Ishikawa (cell line): ENCODE data around the gene ARMH3.

Experiments used
- CEBPB ChIP-seq: IDR thresholded peaks from 2 replicates; pipeline ENCODE4 v1.6.1; 2012
- CREB1 ChIP-seq: IDR thresholded peaks from 2 replicates; pipeline ENCODE4 v1.6.1; 2012; ENCODE audit warnings: low read depth
- EGR1 ChIP-seq: IDR thresholded peaks from 2 replicates; pipeline ENCODE4 v1.6.1; 2012
- EP300 ChIP-seq: IDR thresholded peaks from 2 replicates; pipeline ENCODE4 v1.6.1; 2012; ENCODE audit warnings: borderline replicate concordance
- FOXM1 ChIP-seq: IDR thresholded peaks from 2 replicates; pipeline ENCODE4 v1.6.1; 2012; ENCODE audit warnings: low read depth, borderline replicate concordance
- NFIC ChIP-seq: IDR thresholded peaks from 2 replicates; pipeline ENCODE4 v1.6.1; 2012
- RAD21 ChIP-seq: IDR thresholded peaks from 2 replicates; pipeline ENCODE4 v1.6.1; 2012; ENCODE audit warnings: low read depth
- REST ChIP-seq: IDR thresholded peaks from 2 replicates; pipeline ENCODE4 v1.6.1; 2012; ENCODE audit warnings: low read depth, mild to moderate bottlenecking
- TAF1 ChIP-seq: IDR thresholded peaks from 2 replicates; pipeline ENCODE4 v1.6.1; 2012; ENCODE audit warnings: low read depth, mild to moderate bottlenecking
- TCF12 ChIP-seq: IDR thresholded peaks from 2 replicates; pipeline ENCODE4 v1.6.1; 2012; ENCODE audit warnings: low read depth
- TEAD4 ChIP-seq: IDR thresholded peaks from 2 replicates; pipeline ENCODE4 v1.6.1; 2012
- YY1 ChIP-seq: IDR thresholded peaks from 2 replicates; pipeline ENCODE4 v1.6.1; 2012; ENCODE audit warnings: low read depth
- ZBTB7A ChIP-seq: IDR thresholded peaks from 2 replicates; pipeline ENCODE4 v1.6.1; 2012; ENCODE audit warnings: low read depth
- TF ChIP-seq, protein P1 (sequence below): IDR thresholded peaks from 2 replicates; pipeline ENCODE4 v1.6.1; 2012
- TF ChIP-seq, protein P2 (sequence below): IDR thresholded peaks from 2 replicates; pipeline ENCODE4 v1.6.1; 2012

The ARMH3 gene

DNA sequence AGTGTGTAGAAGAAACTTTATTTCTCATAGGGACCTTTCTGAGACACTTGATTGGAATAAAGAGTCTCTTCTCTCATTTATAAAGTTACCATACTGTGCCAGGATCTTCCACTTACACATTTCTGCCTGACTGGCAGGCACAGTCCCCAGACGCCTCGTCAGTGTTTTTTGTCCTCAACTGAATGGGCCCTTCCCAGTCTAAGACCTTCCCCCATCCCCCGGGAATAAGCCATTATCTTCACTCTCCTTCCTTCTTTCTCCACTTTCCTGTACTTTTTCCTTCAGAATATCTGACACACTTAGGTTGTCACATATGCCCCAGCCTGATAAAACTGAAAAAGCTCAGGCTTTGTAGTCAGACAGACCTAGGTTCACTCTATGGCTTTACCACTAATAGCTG, 177.1 kb downstream of the ARMH3 start:
- TF ChIP-seq, protein P1, sequence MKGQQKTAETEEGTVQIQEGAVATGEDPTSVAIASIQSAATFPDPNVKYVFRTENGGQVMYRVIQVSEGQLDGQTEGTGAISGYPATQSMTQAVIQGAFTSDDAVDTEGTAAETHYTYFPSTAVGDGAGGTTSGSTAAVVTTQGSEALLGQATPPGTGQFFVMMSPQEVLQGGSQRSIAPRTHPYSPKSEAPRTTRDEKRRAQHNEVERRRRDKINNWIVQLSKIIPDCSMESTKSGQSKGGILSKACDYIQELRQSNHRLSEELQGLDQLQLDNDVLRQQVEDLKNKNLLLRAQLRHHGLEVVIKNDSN: no peak

- no peak for TF ChIP-seq EGR1
- no peak for TF ChIP-seq YY1
- no peak for TF ChIP-seq TEAD4
- no peak for TF ChIP-seq ZBTB7A
- TF ChIP-seq TAF1: no peak
- TF ChIP-seq CEBPB: no peak
- TF ChIP-seq CREB1: no peak
- no peak for TF ChIP-seq FOXM1
- no peak for TF ChIP-seq NFIC
- TF ChIP-seq TCF12: no peak
Measured at GRCh38 chr10:101875068-101875688, 180.8 kb downstream of the ARMH3 start.

GRCh38 chr10:101874252-101874651, 181.7 kb downstream of the ARMH3 start:
- TF ChIP-seq ZBTB7A (no peak), TEAD4 (no peak), CREB1 (no peak), YY1 (no peak), EGR1 (no peak), FOXM1 (no peak), RAD21 (no peak), TCF12 (no peak), CEBPB (no peak), REST (no peak), TAF1 (no peak), NFIC (no peak), EP300 (no peak)
- TF ChIP-seq, protein P1: no peak
- TF ChIP-seq, protein P2, sequence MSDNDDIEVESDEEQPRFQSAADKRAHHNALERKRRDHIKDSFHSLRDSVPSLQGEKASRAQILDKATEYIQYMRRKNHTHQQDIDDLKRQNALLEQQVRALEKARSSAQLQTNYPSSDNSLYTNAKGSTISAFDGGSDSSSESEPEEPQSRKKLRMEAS: no peak

GRCh38 chr10:101867931-101868330, 188.0 kb downstream of the ARMH3 start:
- TF ChIP-seq CREB1 (no peak), TCF12 (no peak), EP300 (no peak), TEAD4 (no peak), TAF1 (no peak), EGR1 (no peak), CEBPB (no peak), RAD21 (no peak), ZBTB7A (no peak), YY1 (no peak), FOXM1 (no peak), REST (no peak), NFIC (no peak)
- TF ChIP-seq, protein P2: no peak
- TF ChIP-seq, protein P1: no peak

GRCh38 chr10:101859530-101859929, 196.4 kb downstream of the ARMH3 start:
- TF ChIP-seq NFIC: no peak
- TF ChIP-seq EGR1: no peak
- TF ChIP-seq CEBPB: no peak
- TF ChIP-seq TEAD4: no peak
- TF ChIP-seq, protein P1: no peak
- no peak for TF ChIP-seq EP300
- TF ChIP-seq FOXM1: no peak
- TF ChIP-seq YY1: no peak
- TF ChIP-seq RAD21: no peak
- no peak for TF ChIP-seq TAF1
- no peak for TF ChIP-seq TCF12
- no peak for TF ChIP-seq REST
- TF ChIP-seq, protein P2: no peak
- no peak for TF ChIP-seq CREB1
